ENCODE data around the gene GCLC.
A peak's percentile ranks its signal among the peaks of the same experiment; 100 is the strongest.
"Not testable (repeated sequence)": the region's sequence is repeated elsewhere in the genome, so short reads cannot be mapped to it uniquely, and the experiment has no call there.

The GCLC gene

DNA sequence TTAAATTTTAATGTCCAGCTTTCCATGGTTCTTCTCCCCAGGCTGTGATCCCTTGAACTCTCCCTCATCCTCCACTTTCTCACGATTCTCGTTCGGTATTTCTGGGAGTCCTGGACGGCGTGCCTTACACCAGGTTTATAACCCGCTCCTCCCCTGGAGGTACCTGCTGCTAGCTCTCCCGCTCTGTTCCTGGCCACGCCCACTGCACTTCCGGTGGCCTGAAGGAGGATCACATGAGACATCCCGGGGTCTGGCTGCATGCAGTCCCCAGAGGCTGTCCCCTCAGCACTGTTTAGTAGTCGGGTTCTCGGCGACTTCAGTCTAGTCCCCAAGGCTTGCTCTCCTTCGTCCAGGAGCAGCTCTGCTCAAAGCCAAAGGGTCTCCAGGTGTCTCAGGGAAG lies 28.4 kb upstream of the GCLC start:
- no peak overlapping the region for H3K4me3 Mint-ChIP-seq
- H3K27me3 Mint-ChIP-seq (ENCODE audit: low read depth): no peaks in the 10 kb centered on the region
- H3K27ac Mint-ChIP-seq: no peak overlapping the region
- H3K4me1 Mint-ChIP-seq (ENCODE audit: low read depth): no peaks in the 10 kb centered on the region
- H3K9me3 Mint-ChIP-seq: no peaks in the 10 kb centered on the region
- H3K36me3 Mint-ChIP-seq (ENCODE audit: low read depth): no peaks in the 10 kb centered on the region
- DNase-seq (ENCODE audit: low spot score): no peak

DNA sequence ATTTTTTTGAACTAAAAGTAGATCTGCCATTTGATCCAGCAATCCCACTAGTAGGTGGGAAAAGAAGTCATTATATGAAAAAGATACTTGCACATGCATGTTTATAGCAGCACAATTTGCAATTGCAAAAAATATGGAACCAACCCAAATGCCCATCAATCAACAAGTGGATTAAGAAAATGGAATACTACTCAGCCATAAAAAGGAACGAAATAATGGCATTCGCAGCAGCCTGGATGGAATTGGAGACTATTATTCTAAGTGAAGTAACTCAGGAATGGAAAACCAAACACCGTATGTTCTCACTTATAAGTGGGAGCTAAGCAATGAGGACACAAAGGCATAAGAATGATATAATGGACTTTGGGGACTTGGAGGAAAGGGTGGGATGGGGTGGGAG lies 27.5 kb upstream of the GCLC start:
- H3K36me3 Mint-ChIP-seq (ENCODE audit: low read depth); H3K27me3 Mint-ChIP-seq (ENCODE audit: low read depth); H3K4me1 Mint-ChIP-seq (ENCODE audit: low read depth); H3K9me3 Mint-ChIP-seq; H3K27ac Mint-ChIP-seq; H3K4me3 Mint-ChIP-seq; DNase-seq (ENCODE audit: low spot score): not testable (repeated sequence)

DNA sequence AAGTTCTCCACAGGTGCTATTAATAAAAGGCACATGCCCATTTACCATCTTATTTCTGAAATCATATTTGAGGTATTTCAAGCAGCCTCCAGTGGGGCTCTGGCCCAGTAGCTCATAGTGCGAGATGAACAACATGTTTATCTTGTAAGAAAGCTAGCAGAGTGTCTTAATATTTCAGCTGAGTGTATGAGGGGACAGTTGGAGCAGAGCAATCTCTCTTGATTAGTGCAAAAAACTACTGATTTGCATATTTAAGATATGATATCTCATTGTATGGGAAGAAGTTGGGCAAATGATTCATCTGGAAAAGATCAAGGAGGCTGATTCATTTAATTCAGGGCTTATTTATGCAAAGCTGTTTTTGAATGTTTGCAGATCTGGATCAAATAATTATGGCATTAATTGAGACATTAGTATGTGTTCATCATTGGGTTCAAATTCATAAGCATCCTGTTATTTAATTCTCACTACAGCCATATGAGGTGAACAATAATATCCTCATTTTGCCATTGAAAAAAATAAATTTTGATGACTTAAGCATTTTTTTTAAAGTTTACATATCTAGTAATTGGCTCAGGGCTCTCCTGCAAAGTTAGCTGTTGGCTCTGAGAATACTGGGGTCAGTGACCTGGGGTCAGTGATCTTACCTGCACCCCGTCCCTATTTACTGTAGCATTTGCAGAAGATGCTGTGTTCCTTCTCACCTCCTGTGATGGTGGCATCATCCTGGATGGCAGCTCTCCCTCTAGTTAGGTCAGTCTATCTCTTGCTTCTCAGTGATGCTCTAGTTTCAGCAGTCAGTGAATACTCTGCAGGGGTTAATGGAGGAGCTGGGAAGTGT lies 24.1 kb upstream of the GCLC start:
- no peak for DNase-seq (ENCODE audit: low spot score)
- Mint-ChIP-seq H3K27me3 (ENCODE audit: low read depth) (peaks cover 12% of the 10 kb centered on the region), H3K36me3 (ENCODE audit: low read depth) (no peaks in the 10 kb centered on the region), H3K27ac (no peak overlapping the region), H3K4me3 (no peak overlapping the region), H3K4me1 (ENCODE audit: low read depth) (no peaks in the 10 kb centered on the region), H3K9me3 (no peaks in the 10 kb centered on the region)

DNA sequence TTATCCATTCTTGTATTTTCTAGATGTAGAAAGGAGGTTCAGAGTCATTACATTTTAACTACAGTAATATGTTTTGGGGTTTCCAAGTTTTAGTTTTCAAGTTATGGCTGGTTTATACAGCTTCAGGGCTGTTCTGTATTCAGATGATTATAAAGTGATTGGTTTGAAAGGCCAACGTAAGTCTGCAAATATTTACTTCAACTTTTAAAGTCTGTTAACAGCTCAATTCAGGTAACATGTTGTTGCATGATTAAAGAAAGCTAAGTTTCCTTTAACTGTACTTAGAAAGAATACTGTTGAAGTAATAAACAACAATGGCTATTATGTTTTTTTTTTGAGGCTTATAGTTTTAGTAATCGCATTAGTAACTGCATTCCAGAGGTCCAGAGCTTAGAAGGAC lies 22.8 kb upstream of the GCLC start:
- Mint-ChIP-seq H3K9me3 (no peaks in the 10 kb centered on the region), H3K4me3 (no peak overlapping the region), H3K4me1 (ENCODE audit: low read depth) (no peaks in the 10 kb centered on the region), H3K27me3 (ENCODE audit: low read depth) (peaks cover 17% of the 10 kb centered on the region), H3K36me3 (ENCODE audit: low read depth) (no peaks in the 10 kb centered on the region), H3K27ac (no peak overlapping the region)
- no peak for DNase-seq (ENCODE audit: low spot score)

DNA sequence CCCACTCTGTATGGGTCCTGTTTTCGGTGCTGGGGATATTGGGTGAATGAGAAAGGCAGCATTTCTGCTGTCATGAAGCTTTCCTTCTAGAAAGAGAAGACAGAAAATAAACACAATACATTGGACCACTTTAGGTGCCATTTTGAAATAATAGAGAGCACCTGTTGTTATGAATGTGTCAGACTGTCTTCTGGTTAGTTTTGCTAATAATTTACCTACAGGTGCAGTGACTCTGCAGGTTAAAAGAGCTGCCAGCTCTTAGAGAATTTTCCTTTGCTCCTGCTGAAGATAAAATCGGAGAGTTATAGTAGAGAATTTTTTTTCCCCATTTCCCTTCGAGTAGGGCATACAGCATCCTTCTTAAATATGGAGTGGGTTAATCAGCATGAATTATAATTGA lies 21.9 kb upstream of the GCLC start:
- H3K27me3 Mint-ChIP-seq (ENCODE audit: low read depth): peaks cover 22% of the 10 kb centered on the region
- no peaks in the 10 kb centered on the region for H3K36me3 Mint-ChIP-seq (ENCODE audit: low read depth)
- DNase-seq (ENCODE audit: low spot score): no peak
- H3K9me3 Mint-ChIP-seq: peaks cover 7% of the 10 kb centered on the region
- H3K27ac Mint-ChIP-seq: no peak overlapping the region
- H3K4me1 Mint-ChIP-seq (ENCODE audit: low read depth): no peaks in the 10 kb centered on the region
- H3K4me3 Mint-ChIP-seq: no peak overlapping the region

DNA sequence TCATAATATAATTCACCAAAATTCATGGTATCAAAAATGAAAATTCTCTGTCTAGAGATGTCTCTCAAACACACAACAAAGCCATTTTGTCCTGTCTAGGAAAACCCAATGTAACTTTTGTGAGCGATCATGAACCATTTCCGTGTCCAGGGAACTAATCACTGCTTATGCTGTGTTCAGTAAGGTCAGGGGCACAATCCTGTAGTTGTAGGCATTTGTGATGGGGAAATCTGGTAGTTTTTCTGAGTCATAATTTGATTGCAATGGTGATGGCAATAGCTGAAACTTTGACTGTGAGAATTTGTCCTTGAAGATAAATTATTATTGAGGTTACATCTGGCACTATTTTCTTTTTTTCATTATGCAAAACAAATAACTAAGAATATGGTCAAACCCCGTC lies 21.0 kb upstream of the GCLC start:
- no peak for DNase-seq (ENCODE audit: low spot score)
- Mint-ChIP-seq H3K27me3 (ENCODE audit: low read depth) (peaks cover 24% of the 10 kb centered on the region), H3K4me3 (no peak overlapping the region), H3K36me3 (ENCODE audit: low read depth) (no peaks in the 10 kb centered on the region), H3K9me3 (peaks cover 15% of the 10 kb centered on the region), H3K27ac (no peak overlapping the region), H3K4me1 (ENCODE audit: low read depth) (no peaks in the 10 kb centered on the region)

DNA sequence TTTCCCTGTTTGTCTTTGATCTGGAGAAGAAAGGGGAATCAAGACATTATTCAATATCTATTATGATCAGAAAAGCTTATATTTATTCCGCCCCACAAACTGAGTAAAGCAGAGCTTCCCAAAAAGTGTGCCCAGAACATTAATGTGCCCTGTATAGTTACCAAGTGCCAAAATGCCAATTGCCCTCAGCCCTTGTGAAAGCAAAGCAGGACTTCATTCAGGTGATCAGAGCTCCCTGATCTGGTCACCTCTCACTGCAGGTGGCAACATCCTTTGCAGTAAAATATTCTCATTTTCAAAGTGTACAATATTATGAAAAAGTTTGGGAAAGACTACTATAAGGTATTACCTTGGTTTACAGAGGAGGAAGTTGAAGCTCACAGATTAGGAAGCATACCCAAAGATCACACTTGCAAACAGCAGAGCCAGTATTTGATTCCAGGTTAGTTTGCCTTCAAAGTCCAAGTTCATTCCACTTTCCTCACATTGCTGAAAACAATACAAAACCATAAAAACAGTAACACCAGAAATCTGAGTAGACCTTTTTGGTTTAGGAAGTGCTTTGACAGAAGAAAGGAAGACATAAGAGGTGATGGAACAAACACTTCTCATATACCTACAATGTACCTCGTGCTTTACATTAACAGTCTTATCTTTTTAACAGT lies 19.6 kb upstream of the GCLC start:
- no peak overlapping the region for H3K4me3 Mint-ChIP-seq
- no peak overlapping the region for H3K27ac Mint-ChIP-seq
- no peaks in the 10 kb centered on the region for H3K36me3 Mint-ChIP-seq (ENCODE audit: low read depth)
- H3K4me1 Mint-ChIP-seq (ENCODE audit: low read depth): no peaks in the 10 kb centered on the region
- DNase-seq (ENCODE audit: low spot score): no peak
- H3K9me3 Mint-ChIP-seq: peaks cover 23% of the 10 kb centered on the region
- peaks cover 24% of the 10 kb centered on the region for H3K27me3 Mint-ChIP-seq (ENCODE audit: low read depth)

DNA sequence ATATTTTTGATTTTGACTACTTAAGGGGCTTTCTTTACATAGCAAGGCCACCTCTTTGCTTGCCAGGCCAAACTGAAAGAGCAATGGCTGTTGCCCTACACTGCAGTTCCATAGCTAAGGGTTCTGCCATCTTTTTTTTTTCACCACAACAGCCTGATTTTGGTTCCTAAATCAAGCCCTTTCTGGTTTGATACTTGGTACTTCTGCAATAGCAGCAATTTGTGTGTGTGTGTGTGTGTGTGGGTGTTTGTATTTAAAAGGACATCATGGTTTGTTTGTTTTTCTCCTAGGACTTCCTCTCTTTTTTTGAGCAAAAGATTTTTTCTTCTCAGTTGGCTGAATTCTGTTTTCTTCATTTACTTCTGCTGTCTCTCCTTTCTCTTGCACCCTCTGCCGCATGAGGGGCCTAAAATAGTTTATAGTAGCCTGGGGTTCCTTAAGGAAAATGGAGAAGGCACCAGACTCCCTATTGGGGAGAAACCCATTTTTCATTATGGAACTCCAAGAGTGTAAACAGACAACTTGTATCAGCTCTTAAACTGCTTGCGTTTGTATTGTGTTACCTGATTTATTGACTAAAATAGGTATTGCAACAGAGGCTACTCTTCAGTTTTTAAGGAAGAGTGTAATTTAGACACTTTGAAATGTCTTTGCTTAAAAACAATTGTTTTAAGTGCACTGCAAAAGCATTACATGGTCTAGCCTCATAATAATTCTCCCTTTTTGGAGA lies 12.2 kb upstream of the GCLC start:
- H3K9me3 Mint-ChIP-seq: peaks cover 45% of the 10 kb centered on the region
- no peak overlapping the region for H3K27ac Mint-ChIP-seq
- DNase-seq (ENCODE audit: low spot score): no peak
- no peaks in the 10 kb centered on the region for H3K36me3 Mint-ChIP-seq (ENCODE audit: low read depth)
- no peaks in the 10 kb centered on the region for H3K4me1 Mint-ChIP-seq (ENCODE audit: low read depth)
- peaks cover 9% of the 10 kb centered on the region for H3K27me3 Mint-ChIP-seq (ENCODE audit: low read depth)
- no peak overlapping the region for H3K4me3 Mint-ChIP-seq

DNA sequence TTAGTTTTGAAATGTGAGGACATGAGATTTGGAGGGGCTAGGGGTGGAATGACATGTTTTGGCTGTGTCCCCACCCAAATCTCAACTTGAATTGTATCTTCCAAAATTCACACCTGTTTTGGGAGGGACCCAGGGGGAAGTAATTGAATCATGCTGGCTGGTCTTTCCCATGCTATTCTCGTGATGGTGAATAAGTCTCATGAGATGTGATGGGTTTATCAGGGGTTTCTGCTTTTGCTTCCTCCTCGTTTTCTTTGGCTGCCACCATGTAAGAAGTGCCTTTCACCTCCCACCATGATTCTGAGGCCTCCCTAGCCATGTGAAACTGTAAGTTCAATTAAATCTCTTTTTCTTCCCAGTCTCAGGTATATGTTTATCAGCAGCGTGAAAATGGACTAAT lies 8.7 kb upstream of the GCLC start:
- peaks cover 25% of the 10 kb centered on the region for H3K9me3 Mint-ChIP-seq
- not testable (repeated sequence) for H3K4me1 Mint-ChIP-seq (ENCODE audit: low read depth); H3K27me3 Mint-ChIP-seq (ENCODE audit: low read depth); H3K36me3 Mint-ChIP-seq (ENCODE audit: low read depth); H3K27ac Mint-ChIP-seq; DNase-seq (ENCODE audit: low spot score); H3K4me3 Mint-ChIP-seq

DNA sequence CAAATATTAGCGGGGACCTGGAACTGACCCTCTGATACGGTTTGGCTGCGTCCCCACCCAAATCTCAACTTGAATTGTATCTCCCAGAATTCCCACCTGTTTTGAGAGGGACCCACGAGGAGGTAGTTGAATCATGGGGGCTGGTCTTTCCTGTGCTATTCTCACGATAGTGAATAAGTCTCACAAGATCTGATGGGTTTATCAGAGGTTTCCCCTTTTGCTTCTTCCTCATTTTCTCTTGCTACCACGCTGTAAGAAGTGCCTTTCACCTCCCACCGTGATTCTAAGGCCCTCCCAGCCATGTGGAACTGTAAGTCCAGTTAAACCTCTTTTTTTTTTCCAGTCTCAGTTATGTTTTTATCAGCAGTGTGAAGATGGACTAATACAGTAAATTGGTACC lies 6.8 kb upstream of the GCLC start:
- H3K27ac Mint-ChIP-seq; H3K36me3 Mint-ChIP-seq (ENCODE audit: low read depth); DNase-seq (ENCODE audit: low spot score); H3K27me3 Mint-ChIP-seq (ENCODE audit: low read depth); H3K4me3 Mint-ChIP-seq: not testable (repeated sequence)
- peaks cover 16% of the 10 kb centered on the region for H3K9me3 Mint-ChIP-seq
- H3K4me1 Mint-ChIP-seq (ENCODE audit: low read depth): peaks cover 13% of the 10 kb centered on the region

DNA sequence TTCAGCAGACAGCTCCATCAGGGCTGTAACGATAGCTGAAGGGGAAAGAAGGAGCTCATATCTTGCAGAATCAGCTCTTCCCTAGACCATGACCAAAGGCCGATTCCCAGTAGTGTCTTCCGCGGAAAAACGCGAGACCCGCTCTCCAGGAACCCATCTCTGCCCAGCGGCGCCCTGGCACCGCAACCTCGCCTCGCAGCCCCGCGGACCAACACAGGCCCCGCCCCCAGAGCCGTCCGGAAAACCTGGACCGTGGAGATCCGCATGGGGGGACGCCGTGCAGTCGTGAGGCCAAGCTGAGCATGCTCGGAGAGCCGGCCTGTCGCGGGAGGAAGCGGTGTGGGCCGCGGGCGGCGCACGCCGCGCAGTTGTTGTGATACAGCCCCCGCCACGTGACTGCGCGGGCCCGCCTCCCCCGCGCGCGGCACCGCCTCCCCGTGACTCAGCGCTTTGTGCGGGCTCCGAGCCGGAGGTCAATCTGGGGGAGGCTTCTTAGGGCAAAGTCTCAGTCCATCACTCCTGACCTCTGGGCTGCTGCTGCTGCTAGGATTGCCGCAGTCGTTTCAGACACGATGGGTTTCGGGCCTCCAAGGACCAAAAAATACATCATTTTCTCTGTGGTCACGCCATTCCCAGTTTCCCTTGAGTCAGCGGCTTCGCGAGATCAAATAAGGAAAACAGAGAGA lies 3.1 kb upstream of the GCLC start:
- Mint-ChIP-seq H3K9me3 (peaks cover 7% of the 10 kb centered on the region), H3K36me3 (ENCODE audit: low read depth) (no peaks in the 10 kb centered on the region), H3K27ac (peak overlapping the region; percentile 62), H3K27me3 (ENCODE audit: low read depth) (peaks cover 8% of the 10 kb centered on the region), H3K4me3 (peak overlapping the region; percentile 83), H3K4me1 (ENCODE audit: low read depth) (peaks cover 39% of the 10 kb centered on the region)
- DNase-seq (ENCODE audit: low spot score): peak; percentile 96

DNA sequence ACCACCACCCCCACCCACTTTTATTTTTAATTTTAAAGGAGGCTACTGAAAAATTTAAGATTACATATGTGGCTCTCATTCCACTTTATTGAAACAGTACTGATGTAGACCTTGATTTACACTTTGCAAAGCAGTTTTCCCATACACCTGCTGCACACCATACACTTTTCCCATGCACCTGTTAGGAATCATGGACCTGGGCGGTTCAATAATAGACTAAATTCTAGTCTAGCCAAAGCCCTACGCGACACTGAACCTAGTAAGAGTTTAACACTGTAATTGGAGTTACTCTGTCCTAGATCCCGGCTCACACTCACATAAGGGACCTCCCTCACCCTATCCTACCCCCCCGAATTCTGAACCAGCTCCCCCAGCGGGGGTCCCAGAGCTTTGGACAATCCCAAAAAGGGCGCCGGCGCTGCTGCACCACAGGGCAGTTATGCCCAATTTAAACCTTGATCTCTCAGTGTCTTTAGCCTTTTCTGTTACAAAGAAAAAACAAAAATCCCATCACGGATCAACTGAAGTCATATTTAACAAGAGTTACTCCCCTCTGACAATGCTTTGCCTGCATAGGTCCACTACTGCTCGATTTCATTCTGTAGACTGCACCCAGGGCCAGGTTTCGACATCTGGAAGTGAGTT lies 2.4 kb upstream of the GCLC start:
- H3K9me3 Mint-ChIP-seq: peaks cover 7% of the 10 kb centered on the region
- H3K4me3 Mint-ChIP-seq: peak overlapping the region; percentile 83
- no peaks in the 10 kb centered on the region for H3K36me3 Mint-ChIP-seq (ENCODE audit: low read depth)
- peak overlapping the region; percentile 32 for H3K27ac Mint-ChIP-seq
- DNase-seq (ENCODE audit: low spot score): no peak
- H3K27me3 Mint-ChIP-seq (ENCODE audit: low read depth): peaks cover 8% of the 10 kb centered on the region
- peaks cover 43% of the 10 kb centered on the region for H3K4me1 Mint-ChIP-seq (ENCODE audit: low read depth)

DNA sequence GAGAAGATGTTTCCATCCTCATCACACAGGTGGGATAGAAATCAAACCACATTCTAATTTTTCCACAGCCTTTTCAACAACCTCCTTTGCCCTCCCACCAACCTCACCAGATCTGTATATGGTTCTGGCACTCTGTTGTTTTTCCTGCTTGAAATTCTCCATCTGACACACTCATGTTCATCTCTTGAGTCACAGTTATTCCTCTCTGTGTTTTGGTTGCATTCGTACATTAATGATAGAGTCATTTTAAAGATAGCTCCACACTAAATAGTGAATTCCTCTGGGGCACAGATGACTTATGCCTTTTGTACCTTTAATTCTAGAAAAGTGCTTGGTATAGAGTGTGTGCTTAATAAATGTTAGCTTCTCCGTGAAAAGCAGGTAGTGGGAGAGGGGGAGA lies 1.4 kb upstream of the GCLC start:
- DNase-seq (ENCODE audit: low spot score): no peak
- H3K9me3 Mint-ChIP-seq: no peaks in the 10 kb centered on the region
- peaks cover 8% of the 10 kb centered on the region for H3K27me3 Mint-ChIP-seq (ENCODE audit: low read depth)
- no peak overlapping the region for H3K27ac Mint-ChIP-seq
- peak overlapping the region; percentile 13 for H3K4me3 Mint-ChIP-seq
- no peaks in the 10 kb centered on the region for H3K36me3 Mint-ChIP-seq (ENCODE audit: low read depth)
- H3K4me1 Mint-ChIP-seq (ENCODE audit: low read depth): peaks cover 50% of the 10 kb centered on the region

DNA sequence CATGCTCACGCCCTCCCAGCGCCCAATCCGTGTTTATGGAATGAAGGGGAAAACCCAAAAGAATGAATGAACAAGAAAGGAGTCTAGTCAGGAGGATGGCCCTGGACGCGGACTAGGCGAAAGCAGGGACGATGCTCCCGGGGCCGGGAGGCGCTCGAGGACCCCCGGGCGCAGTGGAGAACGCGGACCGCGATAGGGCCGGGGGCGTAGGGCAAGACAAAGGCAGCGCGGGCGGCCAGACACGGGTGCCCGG lies 758 bp downstream of the GCLC start:
- H3K36me3 Mint-ChIP-seq (ENCODE audit: low read depth): peaks cover 9% of the 10 kb centered on the region
- H3K4me3 Mint-ChIP-seq: peak overlapping the region; percentile 94
- peaks cover 8% of the 10 kb centered on the region for H3K27me3 Mint-ChIP-seq (ENCODE audit: low read depth)
- no peaks in the 10 kb centered on the region for H3K9me3 Mint-ChIP-seq
- H3K4me1 Mint-ChIP-seq (ENCODE audit: low read depth): peaks cover 58% of the 10 kb centered on the region
- H3K27ac Mint-ChIP-seq: peak overlapping the region; percentile 92
- no peak for DNase-seq (ENCODE audit: low spot score)
